PC-9 (cell line): ENCODE measurements around the gene IL20RA. TPM values are rescaled to one million over a fixed set of nuclear protein-coding genes. Genes with fewer than 3 reads are reported as not detected.
A peak's percentile ranks its signal among the peaks of the same experiment; 100 is the strongest.

Experiments
- BruUV-seq: library from RNA; stranded (reverse); fragments of 400-500 nt; replicated peaks from 2 replicates; lab custom pipeline; 2021; lab: Mats Ljungman, UMichigan
- CTCF ChIA-PET: fragments of 300-600 bp; sonication (Branson Sonifier 250); formaldehyde crosslinking; loops from one replicate; lab custom pipeline; 2022; ENCODE audit warnings: antibody characterized with exemption; lab: Charles Lee
- POLR2A ChIA-PET: fragments of 300-600 bp; sonication (Branson Sonifier 250); formaldehyde crosslinking; loops from one replicate; lab custom pipeline; 2022; ENCODE audit warnings: antibody characterized with exemption; ENCODE audit not compliant: unreplicated experiment; lab: Charles Lee
- DNase-seq, 2 experiments: peaks; one replicate each; pipeline versions ENCODE4 v3.0.0 to v3.0.0-alpha.2; 2015 to 2022; ENCODE audit warnings: mixed read lengths in 1 of 2
- H2AFZ ChIP-seq: fragments of 200-600 bp; sonication (generic); 2 replicates; pipeline ENCODE4 v1.8.1; 2017; ENCODE audit warnings: antibody characterized with exemption
- H3F3A ChIP-seq: fragments of 200-600 bp; sonication (generic); 2 replicates; pipeline ENCODE4 v1.8.1; 2017; ENCODE audit warnings: antibody characterized with exemption, mild to moderate bottlenecking, low read depth; ENCODE audit not compliant: insufficient read depth
- H3K27ac ChIP-seq: fragments of 200-600 bp; sonication (generic); 2 replicates; pipeline ENCODE4 v1.6.1; 2016; ENCODE audit warnings: mixed run types
- H3K27me3 ChIP-seq: fragments of 200-600 bp; sonication (generic); 2 replicates; pipeline ENCODE4 v1.6.1; 2016; ENCODE audit warnings: low read depth, mixed run types; ENCODE audit not compliant: insufficient read depth
- H3K36me3 ChIP-seq: fragments of 200-600 bp; sonication (generic); 2 replicates; pipeline ENCODE4 v1.6.1; 2016; ENCODE audit warnings: low read depth, mixed run types
- H3K4me1 ChIP-seq: fragments of 200-600 bp; sonication (generic); replicated peaks from 2 replicates; pipeline ENCODE4 v1.6.1; 2016; ENCODE audit warnings: mixed run types; ENCODE audit not compliant: insufficient read depth
- H3K4me2 ChIP-seq: fragments of 200-600 bp; sonication (generic); 2 replicates; pipeline ENCODE4 v1.6.1; 2017; ENCODE audit warnings: mixed run types
- H3K4me3 ChIP-seq: fragments of 200-600 bp; sonication (generic); 2 replicates; pipeline ENCODE4 v1.6.1; 2016; ENCODE audit warnings: mixed run types
- H3K79me2 ChIP-seq: fragments of 200-600 bp; sonication (generic); 2 replicates; pipeline ENCODE4 v1.6.1; 2017; ENCODE audit warnings: low read depth, mixed run types
- H3K9me2 ChIP-seq: fragments of 200-600 bp; sonication (generic); 2 replicates; pipeline ENCODE4 v1.8.1; 2017; ENCODE audit warnings: mild to moderate bottlenecking; ENCODE audit not compliant: insufficient read depth
- H3K9me3 ChIP-seq: fragments of 200-600 bp; sonication (generic); 2 replicates; pipeline ENCODE4 v1.8.1; 2016; ENCODE audit warnings: low read depth; ENCODE audit not compliant: insufficient read depth
- H4K20me1 ChIP-seq: fragments of 200-600 bp; sonication (generic); 2 replicates; pipeline ENCODE4 v1.8.1; 2017; ENCODE audit not compliant: insufficient read depth
- CTCF ChIP-seq: fragments of 200-600 bp; sonication (generic); conservative IDR thresholded peaks from 2 replicates; pipeline ENCODE4 v1.6.1; 2017; ENCODE audit warnings: mixed run types, antibody characterized with exemption, mild to moderate bottlenecking, moderate library complexity
- EZH2 ChIP-seq: fragments of 200-600 bp; sonication (generic); IDR thresholded peaks from 2 replicates; pipeline ENCODE4 v1.8.0; 2017; ENCODE audit warnings: antibody characterized with exemption, low read depth
- intact Hi-C: fragments of 100-400 bp; cut with micrococcal nuclease; formaldehyde crosslinking; loops from one replicate; pipeline ENCODE4 v1.10.0; 2022; ENCODE audit not compliant: unreplicated experiment
- total RNA-seq: library from RNA; stranded (reverse); gene quantifications from 2 replicates; pipeline ENCODE4 v1.2.3, GENCODE V29; 2021

IL20RA gene
- total RNA-seq, 1 experiment from 2014 or later: 2.5 TPM

GRCh38 chr6:137025786-137026730, 18.7 kb downstream of the IL20RA start:
- Histone ChIP-seq H3K79me2 (0 out of 2 replicates have a peak, but pooled peaks cover 6% of the 10 kb centered on the region), H3K9me2 (no peaks in the 10 kb centered on the region), H3K27me3 (no peaks in the 10 kb centered on the region), H3K9me3 (no peaks in the 10 kb centered on the region; the same call in 1 of the 2 replicates), H3K36me3 (peaks cover 30% of the 10 kb centered on the region), H3K27ac (peak overlapping the region; percentile 100), H3K4me1 (peaks cover 71% of the 10 kb centered on the region), H3F3A (peaks cover 51% of the 10 kb centered on the region), H2AFZ (peak overlapping the region; percentile 10), H3K4me3 (peak overlapping the region; percentile 46), H3K4me2 (peak overlapping the region; percentile 89), H4K20me1 (no peaks in the 10 kb centered on the region)
- DNase-seq: peak; percentile 17 to 99
- BruUV-seq: no TSS peak
- intact Hi-C loops: loop anchor here (1.0 to 5.0 kb wide), 2 partner anchors 25 to 624 kb away; no protein-coding TSS in a partner anchor
- POLR2A ChIA-PET: interaction anchor here (0.5 kb wide), 1 partner anchor 18 kb away, joined by 4 read pairs; no protein-coding TSS in a partner anchor
- CTCF ChIA-PET: interaction anchor here (0.6 kb wide), 1 partner anchor 237 kb away, joined by 4 read pairs; no protein-coding TSS in a partner anchor
- TF ChIP-seq EZH2 (no peak), CTCF (peak; percentile 22; the same call in 1 of the 2 replicates)

- peaks cover 67% of the 10 kb centered on the region for H3K4me1 ChIP-seq
- POLR2A ChIA-PET: no interaction called here
- CTCF ChIA-PET: no interaction called here
Observed at GRCh38 chr6:137024237-137024990, 20.4 kb downstream of the IL20RA start.

More at GRCh38 chr6:137024237-137024990, 20.4 kb downstream of the IL20RA start:
- TF ChIP-seq EZH2 (no peak), CTCF (no peak)
- Histone ChIP-seq H3K9me2 (no peaks in the 10 kb centered on the region), H3K27ac (peak overlapping the region; percentile 100), H2AFZ (no peak overlapping the region), H3K9me3 (peaks cover 6% of the 10 kb centered on the region; the same call in 1 of the 2 replicates), H3K4me2 (peak overlapping the region; percentile 89), H3K27me3 (no peaks in the 10 kb centered on the region), H3K36me3 (peaks cover 26% of the 10 kb centered on the region), H3K4me3 (no peak overlapping the region), H3K79me2 (0 out of 2 replicates have a peak, but pooled peaks cover 4% of the 10 kb centered on the region), H3F3A (peaks cover 51% of the 10 kb centered on the region), H4K20me1 (no peaks in the 10 kb centered on the region)
- no TSS peak for BruUV-seq
- peak in 1 of 2 experiments; percentile 85 for DNase-seq
- intact Hi-C loops: no loop called here
